K562 (cell line): ENCODE data around the gene CRTC3. TPM values are rescaled to one million over a fixed set of nuclear protein-coding genes. Genes with fewer than 3 reads are reported as not detected.
A peak's percentile ranks its signal among the peaks of the same experiment; 100 is the strongest.

Experiments used
- ARID3B ChIP-seq: fragments of 250-450 bp; sonication (Bioruptor Pico); IDR thresholded peaks from 2 replicates; pipeline ENCODE4 v1.4.0; 2020; ENCODE audit warnings: borderline replicate concordance
- CBFA2T3 ChIP-seq: fragments of 450-650 bp; IDR thresholded peaks from 2 replicates; pipeline ENCODE4 v1.6.1; 2017
- CREB3 ChIP-seq: fragments of 450-650 bp; conservative IDR thresholded peaks from 2 replicates; pipeline ENCODE4 v1.6.1; 2016; ENCODE audit warnings: missing genetic modification characterization, low read depth, mild to moderate bottlenecking, missing compliant biosample characterization, moderate library complexity
- HCFC1 ChIP-seq: IDR thresholded peaks from 2 replicates; pipeline ENCODE4 v1.6.1; 2012; ENCODE audit warnings: low read depth, low read length, improper control_type of control experiment
- IFI16 ChIP-seq: fragments of 250-450 bp; sonication (Bioruptor Pico); IDR thresholded peaks from 2 replicates; pipeline ENCODE4 v2.1.2; 2022; ENCODE audit warnings: mild to moderate bottlenecking, inconsistent platforms
- NR2C1 ChIP-seq, 2 experiments: fragments of 450-650 bp; IDR thresholded peaks; 2 replicates each; pipeline ENCODE4 v1.6.1; 2017; ENCODE audit warnings: mild to moderate bottlenecking in 2 of 2, antibody characterized with exemption in 1 of 2, inconsistent platforms in 1 of 2, missing compliant biosample characterization in 1 of 2, missing genetic modification characterization in 1 of 2
- ZNF318 ChIP-seq, 2 experiments: fragments of 450-650 bp; IDR thresholded peaks; 2 replicates each; pipeline ENCODE4 v1.6.1; 2016; ENCODE audit warnings: mild to moderate bottlenecking in 2 of 2, borderline replicate concordance in 1 of 2, low read depth in 1 of 2, moderate library complexity in 1 of 2
- ZNF592 ChIP-seq: fragments of 450-650 bp; IDR thresholded peaks from 2 replicates; pipeline ENCODE4 v1.6.1; 2017; ENCODE audit warnings: antibody characterized with exemption, mild to moderate bottlenecking
- ZNF76 ChIP-seq: fragments of 250-450 bp; sonication (Bioruptor Pico); IDR thresholded peaks from 2 replicates; pipeline ENCODE4 v1.4.0; 2020; ENCODE audit warnings: mild to moderate bottlenecking, moderate library complexity, borderline replicate concordance
- polyA plus RNA-seq, 8 experiments: library from polyadenylated mRNA; depleted of rRNA in 4 of 8; stranded (reverse) in 5 of 8; unstranded in 3 of 8; fragments of >200 nt; fragmentation: Nextera tagmentation in 2 of 8; fragmentation: Illumina TruSeq in 1 of 8; extraction: Ambion mirVana in 2 of 8; extraction: Trizol in 1 of 8; gene quantifications; 2 replicates each; pipeline versions ENCODE4 v1.2.1 to v1.2.3, GENCODE V29; 2011 to 2014; ENCODE audit warnings: inconsistent platforms in 1 of 8, missing spikeins in 1 of 8
- total RNA-seq, 7 experiments: library from RNA; depleted of rRNA in 6 of 7; stranded (reverse); fragments of >200 nt in 6 of 7; fragmentation: Illumina TruSeq in 2 of 7; extraction: Trizol in 2 of 7; gene quantifications; 2 replicates each; pipeline versions ENCODE4 v1.2.1 to v1.2.3, GENCODE V29; 2011 to 2021; ENCODE audit warnings: low replicate concordance in 1 of 7

CRTC3 gene
- total and polyA plus RNA-seq, 9 of the 15 experiments (the other 6 are each of a cell fraction or from before 2014, with no cell fraction given) = 1.2 to 19.0 (median 11.6) TPM

- TF ChIP-seq ZNF318 (IDR thresholded peaks at IDR 0.05; ENCODE audit: borderline replicate concordance in 1 of 2, low read depth in 1 of 2) = no peak
- TF ChIP-seq HCFC1 = no peak
- TF ChIP-seq ZNF76 (CRISPR knock-in tag) = no peak
- TF ChIP-seq CBFA2T3 = peak; percentile 54
- peak; percentile 25; the same call in 1 of the 2 replicates for TF ChIP-seq NR2C1 (IDR thresholded peaks at IDR 0.05)
- peak; percentile 58; the same call in 1 of the 2 replicates for TF ChIP-seq NR2C1 (tag; IDR thresholded peaks at IDR 0.05)
- no peak for TF ChIP-seq ARID3B (CRISPR knock-in tag)
- TF ChIP-seq ZNF592 = no peak
- TF ChIP-seq CREB3 = no peak
- no peak for TF ChIP-seq IFI16 (CRISPR knock-in tag)
Observed at GRCh38 chr15:90558171-90558573, 28.4 kb downstream of the CRTC3 start (continued).
